Smooth muscle cell (in vitro differentiated cells): ENCODE results near the gene DACT2. TPM values are rescaled to one million over a fixed set of nuclear protein-coding genes. Genes with fewer than 3 reads are reported as not detected.

ENCODE experiments used
- DNase-seq: peaks from one replicate; lab custom pipeline; 2025; ENCODE audit not compliant: unreplicated experiment; lab: John Stamatoyannopoulos, UW
- H2AFZ ChIP-seq: fragments of 200-600 bp; sonication (generic); 2 replicates; pipeline ENCODE4 v1.6.0; 2016; ENCODE audit warnings: antibody characterized with exemption, low read depth, mild to moderate bottlenecking
- H3F3A ChIP-seq: fragments of 200-600 bp; sonication (generic); 2 replicates; pipeline ENCODE4 v1.6.0; 2017; ENCODE audit warnings: antibody characterized with exemption, low read depth
- H3K27ac ChIP-seq: fragments of 200-600 bp; sonication (generic); 2 replicates; pipeline ENCODE4 v1.5.1; 2016; ENCODE audit warnings: low read depth, mild to moderate bottlenecking
- H3K27me3 ChIP-seq: fragments of 200-600 bp; sonication (generic); 2 replicates; pipeline ENCODE4 v1.6.1; 2016; ENCODE audit warnings: low read depth, mild to moderate bottlenecking
- H3K36me3 ChIP-seq: fragments of 200-600 bp; sonication (generic); 2 replicates; pipeline ENCODE4 v1.5.1; 2016; ENCODE audit warnings: low read depth
- H3K4me1 ChIP-seq: fragments of 200-600 bp; sonication (generic); 2 replicates; pipeline ENCODE4 v1.5.1; 2016; ENCODE audit warnings: low read depth
- H3K4me2 ChIP-seq: fragments of 200-600 bp; sonication (generic); 2 replicates; pipeline ENCODE4 v1.6.0; 2016; ENCODE audit warnings: mild to moderate bottlenecking
- H3K4me3 ChIP-seq: fragments of 200-600 bp; sonication (generic); 2 replicates; pipeline ENCODE4 v1.5.1; 2016; ENCODE audit warnings: mild to moderate bottlenecking
- H3K79me2 ChIP-seq: fragments of 200-600 bp; sonication (generic); 2 replicates; pipeline ENCODE4 v1.6.0; 2016; ENCODE audit warnings: low read depth, mild to moderate bottlenecking
- H3K9ac ChIP-seq: fragments of 200-600 bp; sonication (generic); 2 replicates; pipeline ENCODE4 v1.6.0; 2016; ENCODE audit warnings: low read depth
- H3K9me3 ChIP-seq: fragments of 200-600 bp; sonication (generic); replicated peaks from 2 replicates; pipeline ENCODE4 v1.5.1; 2016; ENCODE audit warnings: low read depth
- H4K20me1 ChIP-seq: fragments of 200-600 bp; sonication (generic); 2 replicates; pipeline ENCODE4 v1.6.0; 2016; ENCODE audit warnings: low read depth
- polyA plus RNA-seq: library from polyadenylated mRNA; unstranded; fragments of >200 nt; fragmentation: Nextera tagmentation; extraction: Ambion mirVana; gene quantifications from 2 replicates; pipeline ENCODE4 v1.2.1, GENCODE V29; 2016
- total RNA-seq: library from RNA; depleted of rRNA; stranded (reverse); fragments of >200 nt; gene quantifications from 2 replicates; pipeline ENCODE4 v1.2.3, GENCODE V29; 2014
- TF ChIP-seq, protein P1 (sequence below): fragments of 200-600 bp; sonication (generic); IDR thresholded peaks from 2 replicates; pipeline ENCODE4 v1.5.1; 2017; ENCODE audit warnings: borderline replicate concordance, mild to moderate bottlenecking, antibody characterized with exemption; ENCODE audit not compliant: insufficient read depth, poor library complexity, severe bottlenecking

The DACT2 gene
- total and polyA plus RNA-seq, 2 experiments from 2014 or later, result 0.06 to 0.18 TPM

GRCh38 chr6:168256940-168257339 lies 62.6 kb downstream of the DACT2 start:
- H3F3A ChIP-seq, result no peaks in the 10 kb centered on the region
- H2AFZ ChIP-seq, result no peak overlapping the region
- no peak overlapping the region for H3K4me2 ChIP-seq
- no peaks in the 10 kb centered on the region for H3K36me3 ChIP-seq
- DNase-seq, result no peak
- H3K9me3 ChIP-seq, result no peaks in the 10 kb centered on the region
- H3K4me1 ChIP-seq, result no peaks in the 10 kb centered on the region
- H3K27me3 ChIP-seq, result peaks cover 9% of the 10 kb centered on the region
- H3K9ac ChIP-seq, result no peak overlapping the region
- H3K79me2 ChIP-seq, result no peaks in the 10 kb centered on the region
- H3K4me3 ChIP-seq, result no peak overlapping the region
- H3K27ac ChIP-seq, result no peak overlapping the region
- TF ChIP-seq, protein P1, sequence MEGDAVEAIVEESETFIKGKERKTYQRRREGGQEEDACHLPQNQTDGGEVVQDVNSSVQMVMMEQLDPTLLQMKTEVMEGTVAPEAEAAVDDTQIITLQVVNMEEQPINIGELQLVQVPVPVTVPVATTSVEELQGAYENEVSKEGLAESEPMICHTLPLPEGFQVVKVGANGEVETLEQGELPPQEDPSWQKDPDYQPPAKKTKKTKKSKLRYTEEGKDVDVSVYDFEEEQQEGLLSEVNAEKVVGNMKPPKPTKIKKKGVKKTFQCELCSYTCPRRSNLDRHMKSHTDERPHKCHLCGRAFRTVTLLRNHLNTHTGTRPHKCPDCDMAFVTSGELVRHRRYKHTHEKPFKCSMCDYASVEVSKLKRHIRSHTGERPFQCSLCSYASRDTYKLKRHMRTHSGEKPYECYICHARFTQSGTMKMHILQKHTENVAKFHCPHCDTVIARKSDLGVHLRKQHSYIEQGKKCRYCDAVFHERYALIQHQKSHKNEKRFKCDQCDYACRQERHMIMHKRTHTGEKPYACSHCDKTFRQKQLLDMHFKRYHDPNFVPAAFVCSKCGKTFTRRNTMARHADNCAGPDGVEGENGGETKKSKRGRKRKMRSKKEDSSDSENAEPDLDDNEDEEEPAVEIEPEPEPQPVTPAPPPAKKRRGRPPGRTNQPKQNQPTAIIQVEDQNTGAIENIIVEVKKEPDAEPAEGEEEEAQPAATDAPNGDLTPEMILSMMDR, result no peak
- H4K20me1 ChIP-seq, result no peaks in the 10 kb centered on the region

Other genes with a start within 250 kb of the DACT2 start
- not detected in 2 replicates for gene FRMD1, start 240.6 kb downstream of the DACT2 start, total RNA-seq
- not detected in 2 replicates for gene FRMD1, start 240.6 kb downstream of the DACT2 start, polyA plus RNA-seq
- 0.54 and 0.63 TPM in 2 replicates for gene SMOC2, start 121.4 kb upstream of the DACT2 start, total RNA-seq
- gene SMOC2, start 121.4 kb upstream of the DACT2 start, polyA plus RNA-seq, result 1.1 and 1.2 TPM in 2 replicates